DND-41 (cell line): Measurements from ENCODE around the gene TMEM94.

Source experiments
- ATAC-seq: fragments of 200-7000 bp; cut with Tn5 transposase; 3 replicates; pipeline ENCODE4 v1.9.1; 2021; ENCODE audit warnings: low read depth; ENCODE audit not compliant: insufficient read depth
- DNase-seq: peaks from one replicate; pipeline ENCODE4 v3.0.0-alpha.2; 2020
- H2AFZ ChIP-seq: 2 replicates; pipeline ENCODE4 v1.6.0; 2012; ENCODE audit warnings: low read depth, low read length
- H3K27ac ChIP-seq: 2 replicates; pipeline ENCODE4 v1.5.1; 2012; ENCODE audit warnings: low read length, inconsistent platforms
- H3K27me3 ChIP-seq: fragments of 200-600 bp; sonication (generic); 2 replicates; pipeline ENCODE4 v1.6.0; 2012; ENCODE audit warnings: low read length, mild to moderate bottlenecking, inconsistent platforms; ENCODE audit not compliant: insufficient read depth, poor library complexity
- H3K36me3 ChIP-seq: 2 replicates; pipeline ENCODE4 v1.5.1; 2012; ENCODE audit warnings: low read length, inconsistent platforms; ENCODE audit not compliant: insufficient read depth
- H3K4me1 ChIP-seq: 2 replicates; pipeline ENCODE4 v1.5.1; 2012; ENCODE audit warnings: mild to moderate bottlenecking, low read length; ENCODE audit not compliant: insufficient read depth
- H3K4me2 ChIP-seq: 2 replicates; pipeline ENCODE4 v1.6.0; 2012; ENCODE audit warnings: mild to moderate bottlenecking, moderate library complexity, low read length, inconsistent platforms; ENCODE audit not compliant: insufficient read depth
- H3K4me3 ChIP-seq, 2 experiments: fragments of 200-600 bp in 1 of 2; shearing (Covaris generic) in 1 of 2; 2 replicates each; pipeline ENCODE4 v1.5.1; 2012 to 2016; ENCODE audit warnings: inconsistent platforms in 2 of 2, low read length in 2 of 2, mild to moderate bottlenecking in 2 of 2, low read depth in 1 of 2, moderate library complexity in 1 of 2
- H3K79me2 ChIP-seq: 2 replicates; pipeline ENCODE4 v1.6.0; 2012; ENCODE audit warnings: low read length, inconsistent platforms; ENCODE audit not compliant: insufficient read depth
- H3K9ac ChIP-seq: 2 replicates; pipeline ENCODE4 v1.6.0; 2012; ENCODE audit warnings: low read depth, mild to moderate bottlenecking, inconsistent platforms, low read length, moderate library complexity
- H3K9me3 ChIP-seq: 2 replicates; pipeline ENCODE4 v1.5.1; 2012; ENCODE audit warnings: low read length, moderate library complexity, mild to moderate bottlenecking, inconsistent platforms; ENCODE audit not compliant: insufficient read depth, severe bottlenecking
- H4K20me1 ChIP-seq: 2 replicates; pipeline ENCODE4 v1.6.0; 2012; ENCODE audit warnings: low read length; ENCODE audit not compliant: insufficient read depth
- EZH2 ChIP-seq: IDR thresholded peaks from 3 replicates; pipeline ENCODE4 v1.6.1; 2012; ENCODE audit warnings: borderline replicate concordance, low read depth, mild to moderate bottlenecking, moderate library complexity, low read length, inconsistent platforms; ENCODE audit not compliant: severe bottlenecking
- TF ChIP-seq, protein P1 (sequence below): IDR thresholded peaks from 2 replicates; pipeline ENCODE4 v1.5.1; 2012; ENCODE audit warnings: borderline replicate concordance, low read length, moderate library complexity, mild to moderate bottlenecking; ENCODE audit not compliant: poor library complexity, severe bottlenecking; ENCODE audit errors: extremely low read depth

The TMEM94 gene

GRCh38 chr17:75493476-75494129 lies 37.2 kb downstream of the TMEM94 start:
- Histone ChIP-seq H3K79me2 (no peaks in the 10 kb centered on the region), H3K4me1 (no peaks in the 10 kb centered on the region), H4K20me1 (peaks cover 7% of the 10 kb centered on the region; the same call in 1 of the 2 replicates), H3K4me2 (no peak overlapping the region), H3K27me3 (no peaks in the 10 kb centered on the region), H3K4me3 (no peak overlapping the region), H3K9ac (no peak overlapping the region), H3K36me3 (peaks cover 92% of the 10 kb centered on the region), H3K9me3 (no peaks in the 10 kb centered on the region), H2AFZ (no peak overlapping the region), H3K27ac (no peak overlapping the region)
- ATAC-seq (no peak), DNase-seq (no peak)
- no peak for TF ChIP-seq EZH2
- TF ChIP-seq, protein P1, sequence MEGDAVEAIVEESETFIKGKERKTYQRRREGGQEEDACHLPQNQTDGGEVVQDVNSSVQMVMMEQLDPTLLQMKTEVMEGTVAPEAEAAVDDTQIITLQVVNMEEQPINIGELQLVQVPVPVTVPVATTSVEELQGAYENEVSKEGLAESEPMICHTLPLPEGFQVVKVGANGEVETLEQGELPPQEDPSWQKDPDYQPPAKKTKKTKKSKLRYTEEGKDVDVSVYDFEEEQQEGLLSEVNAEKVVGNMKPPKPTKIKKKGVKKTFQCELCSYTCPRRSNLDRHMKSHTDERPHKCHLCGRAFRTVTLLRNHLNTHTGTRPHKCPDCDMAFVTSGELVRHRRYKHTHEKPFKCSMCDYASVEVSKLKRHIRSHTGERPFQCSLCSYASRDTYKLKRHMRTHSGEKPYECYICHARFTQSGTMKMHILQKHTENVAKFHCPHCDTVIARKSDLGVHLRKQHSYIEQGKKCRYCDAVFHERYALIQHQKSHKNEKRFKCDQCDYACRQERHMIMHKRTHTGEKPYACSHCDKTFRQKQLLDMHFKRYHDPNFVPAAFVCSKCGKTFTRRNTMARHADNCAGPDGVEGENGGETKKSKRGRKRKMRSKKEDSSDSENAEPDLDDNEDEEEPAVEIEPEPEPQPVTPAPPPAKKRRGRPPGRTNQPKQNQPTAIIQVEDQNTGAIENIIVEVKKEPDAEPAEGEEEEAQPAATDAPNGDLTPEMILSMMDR = no peak

GRCh38 chr17:75494326-75494877 lies 38.0 kb downstream of the TMEM94 start:
- no peak overlapping the region for H3K4me2 ChIP-seq
- no peak overlapping the region for H3K4me3 ChIP-seq
- H2AFZ ChIP-seq = no peak overlapping the region
- DNase-seq = no peak
- peaks cover 11% of the 10 kb centered on the region; the same call in 1 of the 2 replicates for H4K20me1 ChIP-seq
- H3K9me3 ChIP-seq = no peaks in the 10 kb centered on the region
- no peak overlapping the region for H3K9ac ChIP-seq
- H3K79me2 ChIP-seq = no peaks in the 10 kb centered on the region
- TF ChIP-seq, protein P1 = no peak
- no peak for TF ChIP-seq EZH2
- no peaks in the 10 kb centered on the region for H3K4me1 ChIP-seq
- H3K36me3 ChIP-seq = peaks cover 94% of the 10 kb centered on the region
- ATAC-seq = no peak
- H3K27me3 ChIP-seq = no peaks in the 10 kb centered on the region
- H3K27ac ChIP-seq = no peak overlapping the region

- TF ChIP-seq, protein P1 = no peak
- TF ChIP-seq EZH2 = no peak
- Histone ChIP-seq H3K9ac (no peak overlapping the region), H4K20me1 (peaks cover 8% of the 10 kb centered on the region; the same call in 1 of the 2 replicates), H3K36me3 (peaks cover 95% of the 10 kb centered on the region), H3K4me3 (no peak overlapping the region), H3K4me2 (no peak overlapping the region), H3K9me3 (no peaks in the 10 kb centered on the region), H3K79me2 (no peaks in the 10 kb centered on the region), H3K27ac (no peak overlapping the region), H2AFZ (no peak overlapping the region), H3K27me3 (no peaks in the 10 kb centered on the region), H3K4me1 (no peaks in the 10 kb centered on the region)
- ATAC-seq = no peak
- no peak for DNase-seq
Measured at GRCh38 chr17:75496005-75496404, 39.6 kb downstream of the TMEM94 start.
